Spleen (tissue), 11 donors: ENCODE results near the gene PLXND1. TPM values are rescaled to one million over a fixed set of nuclear protein-coding genes. Genes with fewer than 3 reads are reported as not detected.

ENCODE experiments used
- DNase-seq: peaks from one replicate; pipeline ENCODE4 v3.0.0-alpha.2; 2020
- H3K27ac ChIP-seq, 8 donors: fragments of 200-600 bp; sonication (generic) in 7 of 8; 1 replicate in 4 of 8; 2 replicates in 4 of 8; pipeline versions ENCODE4 v1.5.0 to v1.8.0; 2016 to 2021; ENCODE audit warnings: inconsistent platforms in 4 of 8, mild to moderate bottlenecking in 4 of 8, moderate library complexity in 1 of 8
- H3K27me3 ChIP-seq, 7 donors: fragments of 200-600 bp; sonication (generic) in 6 of 7; replicated peaks in 1 of 7; 1 replicate in 4 of 7; 2 replicates in 3 of 7; pipeline versions ENCODE4 v1.5.0 to v1.8.0; 2016 to 2021; ENCODE audit warnings: inconsistent platforms in 3 of 7, mild to moderate bottlenecking in 1 of 7
- H3K36me3 ChIP-seq, 6 donors: fragments of 200-600 bp; sonication (generic) in 5 of 6; 1 replicate in 4 of 6; 2 replicates in 2 of 6; pipeline versions ENCODE4 v1.5.0 to v1.8.0; 2016 to 2021; ENCODE audit warnings: inconsistent platforms in 2 of 6
- H3K4me1 ChIP-seq, 6 donors: fragments of 200-600 bp; sonication (generic) in 5 of 6; 1 replicate in 3 of 6; 2 replicates in 3 of 6; pipeline versions ENCODE4 v1.5.0 to v1.8.0; 2016 to 2021; ENCODE audit warnings: inconsistent platforms in 3 of 6
- H3K4me3 ChIP-seq, 8 donors: fragments of 200-600 bp; sonication (generic) in 7 of 8; 1 replicate in 4 of 8; 2 replicates in 4 of 8; pipeline versions ENCODE4 v1.5.0 to v1.8.0; 2016 to 2021; ENCODE audit warnings: inconsistent platforms in 4 of 8, mild to moderate bottlenecking in 4 of 8, moderate library complexity in 2 of 8
- H3K9me3 ChIP-seq, 8 donors: fragments of 200-600 bp; sonication (generic) in 7 of 8; 1 replicate in 4 of 8; 2 replicates in 4 of 8; pipeline versions ENCODE4 v1.5.0 to v1.8.0; 2016 to 2021; ENCODE audit warnings: inconsistent platforms in 4 of 8
- POLR2A ChIP-seq, 3 donors: fragments of 450-650 bp; IDR thresholded peaks; one replicate each; pipeline ENCODE4 v1.5.1; 2017; ENCODE audit warnings: antibody characterized with exemption in 3 of 3, mild to moderate bottlenecking in 1 of 3
- POLR2AphosphoS5 ChIP-seq, 3 donors: sonication (generic); formaldehyde crosslinking; IDR thresholded peaks; one replicate each; pipeline ENCODE4 v1.5.1; 2017; ENCODE audit warnings: antibody characterized with exemption in 3 of 3
- WGBS, 5 donors: extraction: QIAGEN DNeasy Blood & Tissue Kit in 3 of 5; methylation state at CpG; one replicate each; pipeline versions ENCODE4 v1.1.5 to v1.1.7; 2013 to 2018; 5-methylcytosine and 5-hydroxymethylcytosine counted together
- intact Hi-C: fragments of 100-400 bp; cut with DNase I; formaldehyde crosslinking; loops from one replicate; pipeline ENCODE4 v1.15.0; 2023; ENCODE audit warnings: low total_unique reads
- polyA plus RNA-seq, 3 donors: library from polyadenylated mRNA; stranded (reverse); fragments of 200-250 nt; gene quantifications; one replicate each; pipeline ENCODE4 v1.2.1, GENCODE V29; 2013
- total RNA-seq, 7 donors: library from RNA; depleted of rRNA in 3 of 7; stranded (reverse); fragments of >200 nt in 3 of 7; fragmentation: NEBNext Ultra II Directional in 4 of 7; extraction: Animal tissue kit (Norgen Biotek cat#: 25700) in 4 of 7; gene quantifications; one replicate each; pipeline versions ENCODE4 v1.1.0 to v1.2.1, GENCODE V29; 2016 to 2021
- TF ChIP-seq, protein P1 (sequence below), 11 experiments: fragments of 200-600 bp in 7 of 11; fragments of 450-650 bp in 4 of 11; sonication (generic) in 4 of 11; IDR thresholded peaks in 8 of 11; conservative IDR thresholded peaks in 3 of 11; 1 replicate in 7 of 11; 2 replicates in 4 of 11; pipeline versions ENCODE4 v1.4.0 to v1.8.0; 2016 to 2021; ENCODE audit warnings: antibody characterized with exemption in 11 of 11, inconsistent platforms in 4 of 11, mild to moderate bottlenecking in 1 of 11
- donor health status: healthy with polysubstance abuse.
- donor health status: DM: no; HTN: no; CAD: no; lungs with moderate emphysema.
- donor health status: DM: no; HTN: no; CAD: no.
- donor health status: Bipolar disorder and iron deficiency.
- donor health status: healthy.
- donor health status: DM: no; HTN: no; CAD: no.
- donor health status: DM: yes; HTN: yes; CAD: no.

Gene PLXND1
- total and polyA plus RNA-seq, 10 donors, result 44.4 to 238 (median 164) TPM

DNA sequence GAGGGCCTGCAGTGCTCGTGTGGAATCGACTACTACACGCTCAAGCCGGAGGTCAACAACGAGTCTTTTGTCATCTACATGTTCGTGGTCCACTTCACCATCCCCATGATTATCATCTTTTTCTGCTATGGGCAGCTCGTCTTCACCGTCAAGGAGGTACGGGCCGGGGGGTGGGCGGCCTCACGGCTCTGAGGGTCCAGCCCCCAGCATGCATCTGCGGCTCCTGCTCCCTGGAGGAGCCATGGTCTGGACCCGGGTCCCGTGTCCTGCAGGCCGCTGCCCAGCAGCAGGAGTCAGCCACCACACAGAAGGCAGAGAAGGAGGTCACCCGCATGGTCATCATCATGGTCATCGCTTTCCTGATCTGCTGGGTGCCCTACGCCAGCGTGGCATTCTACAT, 74.2 kb downstream of the PLXND1 start:
- Histone ChIP-seq H3K36me3 (no peaks in the 10 kb centered on the region), H3K9me3 (no peaks in the 10 kb centered on the region)
- DNase-seq, result no peak

DNA sequence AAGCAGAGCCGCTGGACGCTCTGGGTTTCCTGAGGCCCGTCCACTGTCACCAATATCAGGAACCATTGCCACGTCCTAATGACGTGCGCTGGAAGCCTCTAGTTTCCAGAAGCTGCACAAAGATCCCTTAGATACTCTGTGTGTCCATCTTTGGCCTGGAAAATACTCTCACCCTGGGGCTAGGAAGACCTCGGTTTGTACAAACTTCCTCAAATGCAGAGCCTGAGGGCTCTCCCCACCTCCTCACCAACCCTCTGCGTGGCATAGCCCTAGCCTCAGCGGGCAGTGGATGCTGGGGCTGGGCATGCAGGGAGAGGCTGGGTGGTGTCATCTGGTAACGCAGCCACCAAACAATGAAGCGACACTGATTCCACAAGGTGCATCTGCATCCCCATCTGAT, 74.8 kb downstream of the PLXND1 start:
- Histone ChIP-seq H3K36me3 (no peaks in the 10 kb centered on the region), H3K27ac (no peak overlapping the region), H3K4me3 (no peak overlapping the region), H3K9me3 (no peaks in the 10 kb centered on the region), H3K4me1 (peaks cover 0 to 11% (median 2%) of the 10 kb centered on the region in 6 donors), H3K27me3 (no peaks in the 10 kb centered on the region)
- DNase-seq, result no peak
- TF ChIP-seq, protein P1, sequence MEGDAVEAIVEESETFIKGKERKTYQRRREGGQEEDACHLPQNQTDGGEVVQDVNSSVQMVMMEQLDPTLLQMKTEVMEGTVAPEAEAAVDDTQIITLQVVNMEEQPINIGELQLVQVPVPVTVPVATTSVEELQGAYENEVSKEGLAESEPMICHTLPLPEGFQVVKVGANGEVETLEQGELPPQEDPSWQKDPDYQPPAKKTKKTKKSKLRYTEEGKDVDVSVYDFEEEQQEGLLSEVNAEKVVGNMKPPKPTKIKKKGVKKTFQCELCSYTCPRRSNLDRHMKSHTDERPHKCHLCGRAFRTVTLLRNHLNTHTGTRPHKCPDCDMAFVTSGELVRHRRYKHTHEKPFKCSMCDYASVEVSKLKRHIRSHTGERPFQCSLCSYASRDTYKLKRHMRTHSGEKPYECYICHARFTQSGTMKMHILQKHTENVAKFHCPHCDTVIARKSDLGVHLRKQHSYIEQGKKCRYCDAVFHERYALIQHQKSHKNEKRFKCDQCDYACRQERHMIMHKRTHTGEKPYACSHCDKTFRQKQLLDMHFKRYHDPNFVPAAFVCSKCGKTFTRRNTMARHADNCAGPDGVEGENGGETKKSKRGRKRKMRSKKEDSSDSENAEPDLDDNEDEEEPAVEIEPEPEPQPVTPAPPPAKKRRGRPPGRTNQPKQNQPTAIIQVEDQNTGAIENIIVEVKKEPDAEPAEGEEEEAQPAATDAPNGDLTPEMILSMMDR (IDR thresholded peaks at IDR 0.05 in 8 of 11, conservative IDR thresholded peaks at IDR 0.05 in 3 of 11), result no peak
- no peak for TF ChIP-seq POLR2AphosphoS5 (IDR thresholded peaks at IDR 0.05)
- no peak for TF ChIP-seq POLR2A (IDR thresholded peaks at IDR 0.05)
- intact Hi-C loops, result no loop called here
- 86 to 91% (median 88%) methylated on average over 11 of the region's 11 CpGs for WGBS, 5 donors

More for the DNA sequence above, 74.2 kb downstream of the PLXND1 start:
- Histone ChIP-seq H3K4me3 (no peak overlapping the region), H3K27me3 (no peaks in the 10 kb centered on the region), H3K4me1 (peaks cover 0 to 8% (median 0%) of the 10 kb centered on the region in 6 donors), H3K27ac (no peak overlapping the region)
- WGBS, 5 donors, result 92 to 97% (median 96%) methylated on average over 16 to 20 of the region's 20 CpGs
- intact Hi-C loops, result no loop called here
- TF ChIP-seq POLR2AphosphoS5 (IDR thresholded peaks at IDR 0.05), result no peak
- no peak for TF ChIP-seq POLR2A (IDR thresholded peaks at IDR 0.05)
- TF ChIP-seq, protein P1 (IDR thresholded peaks at IDR 0.05 in 8 of 11, conservative IDR thresholded peaks at IDR 0.05 in 3 of 11), result no peak

DNA sequence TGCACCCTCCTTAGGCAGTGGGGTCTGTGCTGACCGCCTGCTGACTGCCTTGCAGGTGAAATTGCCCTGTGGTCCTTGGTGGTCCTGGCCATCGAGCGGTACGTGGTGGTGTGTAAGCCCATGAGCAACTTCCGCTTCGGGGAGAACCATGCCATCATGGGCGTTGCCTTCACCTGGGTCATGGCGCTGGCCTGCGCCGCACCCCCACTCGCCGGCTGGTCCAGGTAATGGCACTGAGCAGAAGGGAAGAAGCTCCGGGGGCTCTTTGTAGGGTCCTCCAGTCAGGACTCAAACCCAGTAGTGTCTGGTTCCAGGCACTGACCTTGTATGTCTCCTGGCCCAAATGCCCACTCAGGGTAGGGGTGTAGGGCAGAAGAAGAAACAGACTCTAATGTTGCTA, 75.7 kb downstream of the PLXND1 start:
- intact Hi-C loops, result no loop called here
- peaks cover 0 to 20% (median 9%) of the 10 kb centered on the region in 6 donors for H3K4me1 ChIP-seq
- DNase-seq, result no peak
- 94 to 98% (median 96%) methylated on average over 13 of the region's 13 CpGs for WGBS, 5 donors
- TF ChIP-seq, protein P1 (IDR thresholded peaks at IDR 0.05 in 8 of 11, conservative IDR thresholded peaks at IDR 0.05 in 3 of 11), result no peak
- TF ChIP-seq POLR2A (IDR thresholded peaks at IDR 0.05), result no peak
- TF ChIP-seq POLR2AphosphoS5 (IDR thresholded peaks at IDR 0.05), result no peak
- no peak overlapping the region for H3K4me3 ChIP-seq
- H3K36me3 ChIP-seq, result no peaks in the 10 kb centered on the region
- H3K27me3 ChIP-seq, result no peaks in the 10 kb centered on the region
- H3K9me3 ChIP-seq, result no peaks in the 10 kb centered on the region
- no peak overlapping the region for H3K27ac ChIP-seq

DNA sequence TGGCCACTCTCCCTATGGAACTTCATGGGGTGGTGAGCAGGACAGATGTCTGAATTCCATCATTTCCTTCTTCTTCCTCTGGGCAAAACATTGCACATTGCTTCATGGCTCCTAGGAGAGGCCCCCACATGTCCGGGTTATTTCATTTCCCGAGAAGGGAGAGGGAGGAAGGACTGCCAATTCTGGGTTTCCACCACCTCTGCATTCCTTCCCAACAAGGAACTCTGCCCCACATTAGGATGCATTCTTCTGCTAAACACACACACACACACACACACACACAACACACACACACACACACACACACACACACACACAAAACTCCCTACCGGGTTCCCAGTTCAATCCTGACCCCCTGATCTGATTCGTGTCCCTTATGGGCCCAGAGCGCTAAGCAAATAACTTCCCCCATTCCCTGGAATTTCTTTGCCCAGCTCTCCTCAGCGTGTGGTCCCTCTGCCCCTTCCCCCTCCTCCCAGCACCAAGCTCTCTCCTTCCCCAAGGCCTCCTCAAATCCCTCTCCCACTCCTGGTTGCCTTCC, 76.2 kb downstream of the PLXND1 start:
- intact Hi-C loops, result no loop called here
- no peaks in the 10 kb centered on the region for H3K36me3 ChIP-seq
- 55 to 71% (median 60%) methylated on average over 6 of the region's 6 CpGs for whole genome bisulfite sequencing, 5 donors
- peaks cover 0 to 25% (median 13%) of the 10 kb centered on the region in 6 donors for H3K4me1 ChIP-seq
- no peaks in the 10 kb centered on the region for H3K27me3 ChIP-seq
- H3K4me3 ChIP-seq, result no peak overlapping the region
- DNase-seq, result no peak
- no peak overlapping the region for H3K27ac ChIP-seq
- H3K9me3 ChIP-seq, result no peaks in the 10 kb centered on the region
- TF ChIP-seq POLR2A (IDR thresholded peaks at IDR 0.05), result no peak
- TF ChIP-seq, protein P1 (IDR thresholded peaks at IDR 0.05 in 8 of 11, conservative IDR thresholded peaks at IDR 0.05 in 3 of 11), result no peak
- TF ChIP-seq POLR2AphosphoS5 (IDR thresholded peaks at IDR 0.05), result no peak
